RCC 7860 (cell line): Measurements from ENCODE around the gene CNTNAP5.
"Not testable (repeated sequence)": the region's sequence is repeated elsewhere in the genome, so short reads cannot be mapped to it uniquely, and the experiment has no call there.

ENCODE experiments used
- DNase-seq: peaks from one replicate; pipeline ENCODE4 v3.0.0-alpha.2; 2015; ENCODE audit warnings: low spot score
- FAIRE-seq: peaks from 2 replicates; lab custom pipeline; 2012; peaks lifted over from hg19 to GRCh38; lab: Jason Lieb, UNC

CNTNAP5 gene

GRCh38 chr2:124407836-124408534, 382.9 kb downstream of the CNTNAP5 start:
- not testable (repeated sequence) for FAIRE-seq

GRCh38 chr2:124424074-124424473, 399.0 kb downstream of the CNTNAP5 start:
- FAIRE-seq: no peak
- DNase-seq: no peak

More at GRCh38 chr2:124407836-124408534, 382.9 kb downstream of the CNTNAP5 start:
- not testable (repeated sequence) for DNase-seq

DNA sequence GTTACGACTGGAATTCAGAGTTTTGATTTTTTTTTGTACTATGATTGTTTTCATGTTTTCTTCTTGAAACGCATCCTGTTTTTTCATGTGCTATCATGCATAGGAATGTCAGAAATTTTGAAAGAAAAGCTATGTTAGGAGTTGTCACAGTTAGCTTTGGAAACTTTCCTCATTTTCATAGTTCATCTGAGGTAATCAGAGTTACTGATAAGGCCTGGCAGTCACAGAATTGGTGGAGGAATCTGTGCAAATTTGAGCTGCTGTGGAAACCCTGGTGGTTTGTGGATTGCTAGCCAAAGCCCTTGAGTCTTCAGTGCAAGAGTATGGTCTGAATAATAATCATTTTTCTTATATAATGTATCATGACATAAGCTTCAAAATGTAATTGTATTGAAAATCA, 401.0 kb downstream of the CNTNAP5 start:
- FAIRE-seq: no peak

DNA sequence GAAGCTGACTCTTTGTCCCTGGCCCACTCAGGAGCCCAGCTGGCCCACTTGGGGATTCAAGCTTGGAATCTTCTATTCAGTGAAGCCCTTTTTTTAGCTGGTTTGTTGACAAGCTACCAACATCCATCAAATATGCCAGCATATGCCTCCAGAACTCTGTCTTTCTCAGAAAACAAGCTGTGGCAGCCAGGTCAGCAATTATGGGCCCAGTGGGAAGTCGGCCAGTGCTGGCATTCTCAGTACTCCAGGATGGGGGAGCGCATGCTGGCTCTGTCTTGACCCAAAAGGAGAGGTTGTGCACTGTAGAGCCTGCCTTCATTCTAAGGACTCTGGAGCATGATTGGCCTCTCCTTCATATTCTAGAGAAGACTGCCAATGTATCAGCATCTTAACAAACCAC, 401.5 kb downstream of the CNTNAP5 start:
- no peak for DNase-seq
- no peak for FAIRE-seq

More for the DNA sequence above, 401.0 kb downstream of the CNTNAP5 start:
- DNase-seq: no peak

DNA sequence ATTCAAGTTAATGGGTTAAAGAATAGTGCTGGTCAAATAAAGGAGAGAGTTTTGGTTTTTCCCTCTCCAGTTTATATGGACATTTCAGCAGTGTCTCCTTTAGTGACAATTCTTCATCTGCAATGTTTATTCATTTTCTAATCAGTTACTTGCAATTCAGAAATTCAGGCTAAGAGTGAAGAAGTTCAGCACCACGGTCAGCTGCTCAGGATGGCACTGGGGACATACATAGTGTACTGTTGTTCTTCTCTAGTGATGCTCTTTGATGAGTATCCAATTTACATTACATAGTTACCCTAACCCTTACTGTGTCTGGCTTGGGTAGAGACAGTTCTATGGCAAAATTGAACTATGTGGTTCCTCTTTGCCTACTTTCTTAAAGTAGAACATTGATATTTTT, 412.7 kb downstream of the CNTNAP5 start:
- FAIRE-seq (no peak), DNase-seq (no peak)

GRCh38 chr2:124450481-124450880, 425.4 kb downstream of the CNTNAP5 start:
- FAIRE-seq (no peak), DNase-seq (no peak)

DNA sequence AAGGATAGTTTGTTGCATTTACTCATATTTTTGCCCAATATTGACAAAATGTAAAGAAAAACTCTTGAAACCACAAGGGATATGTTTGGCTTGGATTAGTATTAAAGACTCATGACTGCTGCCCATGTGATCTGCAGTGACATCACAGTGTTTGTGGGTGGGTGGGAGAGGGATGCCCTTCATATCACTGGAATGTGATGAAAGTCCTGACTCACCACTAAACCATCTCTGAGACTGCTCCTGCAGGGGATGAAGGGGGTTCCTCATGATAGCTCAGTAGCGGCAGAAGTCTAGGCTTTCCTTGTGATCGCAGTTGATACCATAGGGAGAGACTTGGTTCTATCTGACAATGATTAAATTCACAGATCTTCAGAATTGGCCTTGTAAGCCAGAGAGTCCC, 451.2 kb downstream of the CNTNAP5 start:
- peak; percentile 83 for DNase-seq
- FAIRE-seq: peak; percentile 12

DNA sequence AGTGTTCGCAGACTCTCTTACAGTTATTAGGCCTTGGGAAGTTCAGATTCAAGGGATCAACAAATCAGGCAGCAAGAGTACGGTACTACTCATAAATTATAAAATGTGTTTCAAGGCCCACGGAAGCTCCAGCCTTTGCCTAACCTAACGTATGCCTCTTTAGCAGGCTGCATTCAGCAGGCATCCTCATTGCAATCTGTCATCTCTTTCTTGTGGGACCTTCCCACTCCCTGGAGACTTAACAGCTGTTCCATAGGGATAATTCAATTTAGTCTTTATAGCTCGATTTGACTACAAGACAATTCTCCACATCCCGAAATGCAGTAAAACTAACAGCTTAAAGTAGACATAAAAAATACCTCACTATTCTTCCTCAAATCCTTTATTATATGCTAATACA, 453.7 kb downstream of the CNTNAP5 start:
- no peak for DNase-seq
- no peak for FAIRE-seq

DNA sequence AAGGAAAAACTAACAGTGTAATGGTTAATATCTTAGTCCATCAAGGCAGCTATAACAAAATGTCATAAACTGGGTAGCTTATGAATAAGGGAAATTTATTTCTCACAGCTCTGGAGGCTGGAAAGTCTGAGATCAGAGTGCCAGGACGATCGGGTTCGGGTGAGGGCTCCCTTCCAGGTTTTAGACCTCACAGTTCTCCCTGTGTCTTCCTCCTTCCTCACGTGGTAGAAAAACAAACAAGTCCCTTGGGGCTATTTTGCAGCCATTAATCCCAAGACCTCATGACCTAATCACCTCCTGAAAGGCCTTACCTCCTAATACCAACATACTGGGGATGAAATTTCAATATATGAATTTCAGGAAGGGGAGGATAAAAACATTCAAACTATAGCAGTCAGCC, 455.9 kb downstream of the CNTNAP5 start:
- FAIRE-seq: no peak
- DNase-seq: no peak

DNA sequence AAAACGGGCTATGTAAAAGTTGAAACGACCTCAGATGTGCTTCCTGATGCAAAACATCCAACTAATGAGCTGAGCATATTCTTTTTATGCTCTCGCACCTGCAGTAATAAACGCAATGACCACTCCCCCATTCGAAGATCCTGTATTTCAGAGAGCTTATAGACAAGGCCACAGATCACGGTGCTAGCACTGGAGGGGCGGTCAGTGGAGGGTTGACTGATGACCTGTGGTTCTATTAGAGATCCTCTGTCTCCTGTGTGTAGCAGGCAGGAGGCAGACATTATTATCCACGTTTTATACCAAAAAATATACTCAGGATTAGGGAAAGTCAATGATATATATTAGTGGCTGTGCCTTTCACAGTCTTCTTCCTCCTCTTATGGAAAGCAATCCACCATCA, 457.0 kb downstream of the CNTNAP5 start:
- DNase-seq (no peak), FAIRE-seq (no peak)

DNA sequence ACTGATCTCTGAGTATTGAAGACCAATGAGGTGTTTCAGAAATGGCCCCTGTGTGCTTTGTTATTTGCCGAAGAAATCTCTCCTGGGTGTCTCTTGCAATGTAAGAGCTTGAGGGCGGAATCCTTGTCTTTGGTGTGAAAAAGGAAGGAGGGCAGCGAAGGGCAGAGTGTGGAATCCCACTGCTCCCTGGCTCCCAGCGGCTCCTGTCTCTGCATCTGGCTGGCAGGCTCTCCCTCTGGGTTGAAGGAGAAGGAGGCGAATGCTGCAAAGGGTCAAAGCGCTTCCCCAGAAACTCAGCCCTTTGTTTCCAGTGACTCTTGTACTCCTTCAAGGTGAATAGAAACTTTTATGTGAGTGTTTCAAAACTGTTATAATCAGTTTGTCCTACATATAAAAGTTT, 457.5 kb downstream of the CNTNAP5 start:
- FAIRE-seq (no peak), DNase-seq (no peak)

DNA sequence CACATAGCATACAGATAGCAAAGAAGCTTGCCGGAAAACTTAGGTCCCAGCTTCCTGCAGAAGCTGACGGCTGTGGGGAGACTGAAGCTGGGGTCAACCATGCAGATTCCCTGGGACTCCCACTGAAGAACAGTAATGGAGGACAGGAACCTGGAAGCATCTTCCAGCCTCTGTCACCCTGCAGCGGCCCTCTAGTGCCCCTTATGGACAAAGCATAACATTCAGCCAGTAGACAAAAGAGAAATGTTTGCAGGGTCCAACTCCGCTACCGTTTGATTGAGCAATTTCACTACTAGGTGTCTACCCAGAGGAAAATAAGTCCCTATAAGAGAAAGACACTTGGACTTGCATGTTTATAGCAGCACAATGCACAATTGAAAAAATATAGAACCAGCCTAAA, 460.6 kb downstream of the CNTNAP5 start:
- no peak for FAIRE-seq
- DNase-seq: no peak

DNA sequence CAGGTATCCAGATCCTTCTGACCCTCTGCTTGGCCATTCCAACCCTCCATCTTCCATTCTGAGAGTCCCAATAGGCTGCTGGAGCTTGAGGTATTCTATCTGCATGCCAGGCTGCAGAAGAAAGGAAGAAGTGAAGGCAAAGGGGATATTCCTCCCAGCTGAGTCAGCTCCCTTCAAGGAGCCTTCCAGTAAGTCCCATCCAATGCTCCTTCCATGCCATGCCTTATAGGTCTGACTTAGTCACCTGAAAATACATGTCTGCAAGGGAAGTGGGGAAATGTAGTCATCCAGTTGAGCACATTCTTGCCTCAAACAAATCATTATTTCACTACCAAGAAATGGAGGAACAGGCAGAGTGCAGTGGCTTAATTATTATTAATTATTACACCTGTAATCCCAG, 464.6 kb downstream of the CNTNAP5 start:
- FAIRE-seq (no peak), DNase-seq (peak; percentile 35)

DNA sequence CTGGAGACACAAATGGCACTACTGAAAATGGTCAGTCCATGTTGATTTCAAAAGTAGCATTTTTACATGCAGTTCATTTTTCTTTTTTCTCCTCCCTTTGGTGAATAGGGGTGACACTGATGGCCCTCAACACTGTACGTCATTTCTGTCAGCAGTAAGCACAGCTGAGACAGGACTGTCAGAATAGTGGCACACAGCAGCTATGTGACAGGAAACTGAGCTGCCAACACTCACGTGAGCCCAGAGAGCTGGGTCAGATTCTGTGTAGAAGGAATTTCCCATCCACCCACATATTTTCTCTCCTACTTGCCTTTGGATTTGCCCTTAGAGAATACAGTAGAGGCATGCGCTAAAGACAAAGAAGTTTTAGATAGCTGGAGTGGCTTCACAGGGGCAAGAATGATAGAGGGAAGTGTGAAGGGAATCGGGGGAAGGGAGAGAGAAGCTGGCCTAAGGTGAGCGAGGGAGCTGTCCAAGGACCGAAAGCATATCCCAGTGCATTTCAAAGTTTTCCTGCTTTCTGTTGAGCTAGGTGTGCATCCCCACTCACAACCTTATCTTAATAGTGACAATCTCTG, 476.6 kb downstream of the CNTNAP5 start:
- FAIRE-seq (no peak), DNase-seq (no peak)

DNA sequence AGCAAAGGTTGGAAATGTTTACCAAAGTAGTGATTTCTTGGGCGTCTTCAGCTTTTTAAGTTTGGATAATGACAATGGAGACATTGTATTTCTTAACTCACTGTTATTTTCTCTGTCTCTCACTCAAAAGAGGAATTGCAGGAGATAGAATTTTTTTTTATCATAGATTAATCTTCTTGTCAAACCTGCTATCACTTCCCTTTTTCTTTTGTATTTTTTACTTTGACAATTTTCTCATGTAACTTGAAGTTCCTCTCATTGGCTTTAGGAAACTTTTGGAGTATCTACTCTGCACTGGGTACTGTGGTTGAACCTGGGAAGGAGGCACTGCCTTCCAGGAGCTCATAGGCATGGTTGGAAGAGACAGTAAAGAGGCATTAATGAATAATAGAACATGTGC, 489.1 kb downstream of the CNTNAP5 start:
- DNase-seq (no peak), FAIRE-seq (no peak)

DNA sequence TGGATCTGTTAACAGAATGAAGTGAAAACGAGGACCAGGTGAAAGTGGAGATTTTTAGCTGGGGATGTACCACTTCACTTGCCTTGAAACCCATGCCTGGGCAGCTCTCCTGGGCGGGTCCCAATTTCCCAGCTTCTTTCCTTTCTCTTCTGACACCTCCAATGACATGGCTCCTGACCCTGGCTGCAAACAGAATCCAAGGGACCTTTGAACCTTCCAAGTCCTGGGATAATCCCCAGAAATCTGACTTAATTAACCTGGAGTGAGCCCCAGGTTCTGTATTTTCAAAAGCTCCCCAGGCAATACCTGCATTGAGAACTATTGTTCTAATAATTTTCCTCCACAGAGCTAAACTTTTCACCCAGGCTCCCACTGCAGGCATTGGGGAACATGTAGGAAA, 495.9 kb downstream of the CNTNAP5 start:
- DNase-seq: no peak
- FAIRE-seq: no peak

- FAIRE-seq (no peak), DNase-seq (no peak)
Measured at GRCh38 chr2:124523096-124523495, 498.0 kb downstream of the CNTNAP5 start.

- no peak for DNase-seq
- no peak for FAIRE-seq
Measured at GRCh38 chr2:124524155-124524915, 499.2 kb downstream of the CNTNAP5 start.

GRCh38 chr2:124526221-124526620, 501.1 kb downstream of the CNTNAP5 start:
- no peak for DNase-seq
- FAIRE-seq: no peak

GRCh38 chr2:124530203-124530602, 505.1 kb downstream of the CNTNAP5 start:
- FAIRE-seq: no peak
- no peak for DNase-seq

DNA sequence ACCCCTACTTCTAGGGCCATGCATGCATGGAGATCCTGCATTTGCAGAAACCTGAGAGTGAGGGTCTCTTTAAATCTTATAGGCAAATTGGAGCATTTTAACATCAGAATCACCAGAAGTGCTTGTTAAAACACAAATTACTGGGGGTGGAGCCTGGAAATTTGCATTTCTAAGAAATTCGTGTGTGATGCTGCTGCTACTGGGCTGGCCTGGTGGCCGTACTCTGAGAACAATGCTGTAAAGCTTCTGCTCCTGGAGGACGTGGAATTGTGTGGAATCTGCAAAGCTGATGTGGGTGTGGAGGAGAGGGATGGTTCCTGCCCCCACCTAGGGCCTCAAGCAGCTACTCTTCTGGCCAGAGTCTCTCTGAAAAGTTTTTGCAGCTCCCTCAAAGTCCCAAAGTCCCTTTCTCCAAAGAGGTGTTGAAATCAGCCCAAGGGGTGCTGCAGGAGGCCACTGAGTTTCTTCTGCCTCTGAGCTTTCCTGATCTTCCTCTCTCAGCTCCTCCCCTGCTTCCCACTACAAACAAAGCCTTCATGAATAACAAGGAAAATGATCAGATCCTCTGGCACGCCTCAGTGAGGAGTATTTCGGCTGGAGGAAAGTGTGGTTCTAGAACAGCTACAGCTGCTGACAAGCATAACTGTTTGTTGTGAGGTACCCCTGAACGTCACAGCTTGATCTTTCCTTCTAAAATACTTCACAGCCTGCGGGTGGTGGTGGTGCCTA, 508.3 kb downstream of the CNTNAP5 start:
- FAIRE-seq (no peak), DNase-seq (no peak)
